ENCODE data around the gene USP16. TPM values are rescaled to one million over a fixed set of nuclear protein-coding genes. Genes with fewer than 3 reads are reported as not detected.

The USP16 gene
- total and polyA plus RNA-seq, 2 of the 13 experiments (the other 11 are each of a cell fraction or from before 2014, with no cell fraction given) = 16.5 to 46.9 TPM

- H4K20me1 ChIP-seq (ENCODE audit: insufficient read depth, low read length) = no peaks in the 10 kb centered on the region
- H3K27ac ChIP-seq (ENCODE audit: extremely low read length, insufficient read depth, low read length) = no peak overlapping the region
- no peaks in the 10 kb centered on the region for H3K27me3 ChIP-seq (ENCODE audit: control insufficient read depth in 1 of 2, insufficient read depth in 2 of 2, low read length in 2 of 2)
- no TSS peak for BruUV-seq (replicated peaks)
- no peaks in the 10 kb centered on the region for H3K36me3 ChIP-seq (replicated peaks in 1 of 2; ENCODE audit: control insufficient read depth in 1 of 2, insufficient read depth in 2 of 2, low read length in 2 of 2)
- H2AFZ ChIP-seq (ENCODE audit: low read length) = no peak overlapping the region
- peaks cover 16% of the 10 kb centered on the region for H3K4me1 ChIP-seq (ENCODE audit: insufficient read depth, low read length)
- H3K9ac ChIP-seq (ENCODE audit: insufficient read depth, low read depth, low read length) = no peak overlapping the region
- FAIRE-seq (no peak), ATAC-seq (no peak), DNase-seq (ENCODE audit: low spot score) (no peak)
- TF ChIP-seq ZNF75D (CRISPR knock-in tag; IDR thresholded peaks at IDR 0.05; ENCODE audit: borderline replicate concordance) = no peak
- no peak for TF ChIP-seq HDAC1 (CRISPR knock-in tag; IDR thresholded peaks at IDR 0.05)
- TF ChIP-seq RCOR2 (CRISPR knock-in tag; IDR thresholded peaks at IDR 0.05) = no peak
- ChIA-PET CTCF (ENCODE audit: low intra/inter-chr PET ratio, low total read pairs) (no interaction called here), POLR2A (no interaction called here)
- H3K9me3 ChIP-seq (ENCODE audit: low read length) = no peaks in the 10 kb centered on the region
- H3K4me3 ChIP-seq (replicated peaks in 1 of 3; ENCODE audit: insufficient read depth in 1 of 3, low read depth in 2 of 3, low read length in 3 of 3) = no peak overlapping the region
- H3K4me2 ChIP-seq (ENCODE audit: low read depth, low read length) = no peak overlapping the region
- H3K79me2 ChIP-seq (ENCODE audit: insufficient read depth, low read length) = no peaks in the 10 kb centered on the region
- WGBS (ENCODE audit: low lambda C conversion rate) = 58% methylated on average over 8 of the region's 8 CpGs
- in situ Hi-C loops (cut with HindIII; ENCODE audit: extremely low pct_ligation_motif_present, low pct_unique_long_range_greater_than_20kb) (loop anchor here (5.0 to 25.0 kb wide), 3 partner anchors 271 to 1991 kb away; no protein-coding TSS in a partner anchor), intact Hi-C loops (cut with micrococcal nuclease; ENCODE audit: unreplicated experiment) (loop anchor here (10.0 kb wide), 1 partner anchor 378 kb away; no protein-coding TSS in a partner anchor)
Observed at GRCh38 chr21:29096218-29097015, 71.9 kb downstream of the USP16 start.

GRCh38 chr21:29098156-29098555 is 73.7 kb downstream of the USP16 start:
- Histone ChIP-seq H3K4me3 (replicated peaks in 1 of 3; ENCODE audit: insufficient read depth in 1 of 3, low read depth in 2 of 3, low read length in 3 of 3) (no peak overlapping the region), H3K9me3 (ENCODE audit: low read length) (no peaks in the 10 kb centered on the region), H2AFZ (ENCODE audit: low read length) (no peak overlapping the region), H3K27me3 (ENCODE audit: control insufficient read depth in 1 of 2, insufficient read depth in 2 of 2, low read length in 2 of 2) (no peaks in the 10 kb centered on the region), H3K9ac (ENCODE audit: insufficient read depth, low read depth, low read length) (no peak overlapping the region), H3K4me1 (ENCODE audit: insufficient read depth, low read length) (no peaks in the 10 kb centered on the region), H3K4me2 (ENCODE audit: low read depth, low read length) (no peak overlapping the region), H4K20me1 (ENCODE audit: insufficient read depth, low read length) (no peaks in the 10 kb centered on the region), H3K36me3 (replicated peaks in 1 of 2; ENCODE audit: control insufficient read depth in 1 of 2, insufficient read depth in 2 of 2, low read length in 2 of 2) (no peaks in the 10 kb centered on the region), H3K27ac (ENCODE audit: extremely low read length, insufficient read depth, low read length) (no peak overlapping the region), H3K79me2 (ENCODE audit: insufficient read depth, low read length) (no peaks in the 10 kb centered on the region)
- ATAC-seq = no peak
- no TSS peak for BruUV-seq (replicated peaks)
- WGBS (ENCODE audit: low lambda C conversion rate) = 40% methylated on average over 2 of the region's 2 CpGs
- ChIA-PET CTCF (ENCODE audit: low intra/inter-chr PET ratio, low total read pairs) (no interaction called here), POLR2A (interaction anchor here (1.1 kb wide), 1 partner anchor 24 kb away, joined by 3 read pairs; the partner anchor contains the start of gene CCT8)
- DNase-seq (ENCODE audit: low spot score) = no peak
- no peak for FAIRE-seq
- intact Hi-C loops (cut with micrococcal nuclease; ENCODE audit: unreplicated experiment) = loop anchor here (10.0 kb wide), 1 partner anchor 377 kb away; no protein-coding TSS in a partner anchor
- in situ Hi-C loops (cut with HindIII; ENCODE audit: extremely low pct_ligation_motif_present, low pct_unique_long_range_greater_than_20kb) = loop anchor here (5.0 to 25.0 kb wide), 3 partner anchors 269 to 1989 kb away; no protein-coding TSS in a partner anchor
- TF ChIP-seq LBX2 (CRISPR knock-in tag; IDR thresholded peaks at IDR 0.05; ENCODE audit: borderline replicate concordance) (no peak), ZNF343 (CRISPR knock-in tag; IDR thresholded peaks at IDR 0.05) (no peak), ZNF282 (IDR thresholded peaks at IDR 0.05; ENCODE audit: partially characterized antibody) (no peak), FOXP4 (CRISPR knock-in tag; IDR thresholded peaks at IDR 0.05) (no peak), LCORL (IDR thresholded peaks at IDR 0.05) (no peak), LCORL (CRISPR knock-in tag; IDR thresholded peaks at IDR 0.05) (no peak), ZSCAN22 (CRISPR knock-in tag; IDR thresholded peaks at IDR 0.05) (no peak), TCF12 (IDR thresholded peaks at IDR 0.05) (no peak), TCF12 (CRISPR knock-in tag; IDR thresholded peaks at IDR 0.05) (no peak), GMEB2 (CRISPR knock-in tag; IDR thresholded peaks at IDR 0.05; ENCODE audit: low read depth) (no peak), GTF2F1 (IDR thresholded peaks at IDR 0.05; ENCODE audit: low read length) (no peak), EZH2 (conservative IDR thresholded peaks at IDR 0.05; ENCODE audit: low read depth, low read length) (no peak)

Measured in HepG2 (cell line).